Erythroblast (primary cell): ENCODE measurements around the gene DUSP1.
A peak's percentile ranks its signal among the peaks of the same experiment; 100 is the strongest.
"Not testable (repeated sequence)": the region's sequence is repeated elsewhere in the genome, so short reads cannot be mapped to it uniquely, and the experiment has no call there.

ENCODE experiments used
- DNase-seq, 2 experiments: peaks; one replicate each; lab custom pipeline; 2025; lab: John Stamatoyannopoulos, UW
- GATA1 ChIP-seq: IDR thresholded peaks from 2 replicates; pipeline ENCODE4 v1.6.1; 2011; ENCODE audit warnings: low read depth, mild to moderate bottlenecking, control low read depth, low read length, moderate library complexity
- POLR2A ChIP-seq: IDR thresholded peaks from 2 replicates; pipeline ENCODE4 v1.6.1; 2011; ENCODE audit warnings: mild to moderate bottlenecking, low read length

DUSP1 gene

GRCh38 chr5:172792701-172793570, 21.9 kb upstream of the DUSP1 start:
- TF ChIP-seq POLR2A (no peak), GATA1 (no peak)

DNA sequence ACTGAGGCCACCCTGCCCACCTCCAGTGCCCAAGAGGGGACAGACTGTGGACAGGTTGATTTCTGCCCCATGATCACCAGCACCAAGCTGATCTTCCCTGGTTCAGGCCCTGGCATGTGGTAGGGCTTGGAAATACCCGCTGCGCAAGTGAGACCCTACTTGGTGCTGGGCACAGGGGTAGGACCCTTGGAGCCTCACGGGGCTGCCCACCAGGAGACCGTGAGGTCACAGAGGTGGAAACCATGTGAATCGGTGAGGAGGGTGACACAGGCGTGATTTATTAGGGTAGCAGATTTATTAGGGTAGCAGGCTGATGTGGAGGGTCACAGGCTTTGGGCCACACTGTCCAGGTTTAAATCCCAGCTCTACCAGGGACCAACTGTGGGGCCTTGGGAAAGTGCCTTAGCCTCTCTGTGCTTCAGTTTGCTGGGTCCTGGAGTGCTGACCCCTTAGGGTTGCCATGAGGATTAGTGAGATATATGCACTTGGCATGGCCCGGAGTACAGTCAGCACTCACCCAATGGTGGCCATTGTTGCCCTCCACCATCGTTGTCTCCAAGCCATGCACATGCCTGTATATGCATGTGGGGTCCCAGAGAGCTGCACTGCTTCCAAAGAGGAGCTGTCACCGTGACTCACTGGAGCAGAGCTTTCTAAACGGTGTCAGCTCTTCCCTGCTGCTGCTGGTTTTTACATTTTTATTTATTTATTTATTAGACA, 20.9 kb upstream of the DUSP1 start:
- no peak for DNase-seq
- no peak for TF ChIP-seq GATA1
- no peak for TF ChIP-seq POLR2A

More at GRCh38 chr5:172792701-172793570, 21.9 kb upstream of the DUSP1 start:
- no peak for DNase-seq

GRCh38 chr5:172791286-172791685, 20.3 kb upstream of the DUSP1 start:
- no peak for TF ChIP-seq POLR2A
- TF ChIP-seq GATA1 = no peak
- DNase-seq = peak; percentile 38 to 64

- no peak for TF ChIP-seq POLR2A
- TF ChIP-seq GATA1 = no peak
- DNase-seq = no peak
Measured at GRCh38 chr5:172790496-172790889, 19.5 kb upstream of the DUSP1 start.

GRCh38 chr5:172789687-172790495, 18.9 kb upstream of the DUSP1 start:
- DNase-seq = peak; percentile 62 to 77
- TF ChIP-seq GATA1 (no peak), POLR2A (no peak)

DNA sequence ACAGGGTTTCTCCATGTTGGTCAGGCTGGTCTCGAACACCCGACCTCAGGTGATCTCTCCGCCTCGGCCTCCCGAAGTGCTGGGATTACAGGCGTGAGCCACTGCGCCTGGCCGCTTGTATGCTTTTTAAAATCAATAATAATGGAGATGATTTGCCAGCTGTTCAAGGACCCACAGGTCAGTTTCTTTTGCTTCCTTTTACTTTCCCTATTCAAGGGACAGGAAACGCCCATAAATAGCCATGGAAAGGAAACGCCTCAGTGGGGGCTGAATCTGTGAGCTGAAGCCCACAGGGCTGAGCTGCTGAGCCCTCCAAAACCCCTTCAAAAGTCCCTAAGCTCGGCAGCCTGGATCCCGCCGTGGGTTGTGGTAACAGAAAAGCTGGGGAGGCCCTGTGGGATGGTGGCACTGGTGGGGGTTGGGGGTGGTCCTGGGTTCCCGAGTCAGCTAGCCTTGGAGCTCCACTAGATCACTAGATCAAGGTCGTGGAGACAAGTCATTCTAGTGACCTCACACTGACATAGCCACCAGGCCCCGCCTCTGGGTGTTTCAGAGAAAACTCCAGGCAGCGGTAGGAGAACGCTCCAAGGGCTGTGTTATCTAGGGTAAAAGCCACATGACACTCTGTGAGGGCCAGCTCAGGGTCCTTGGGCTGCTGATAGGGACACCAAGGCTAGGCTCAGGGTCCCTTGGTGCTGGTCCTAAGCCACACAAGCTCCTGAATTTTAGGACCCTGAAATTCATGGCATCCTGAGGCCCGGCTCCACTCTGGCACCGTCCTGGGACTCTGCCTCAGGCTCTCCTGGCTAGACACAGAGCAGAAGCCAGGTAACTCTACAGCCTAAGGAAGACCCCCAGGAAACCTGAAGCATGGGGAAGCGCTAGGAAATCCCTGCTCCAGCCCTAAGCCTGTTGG, 18.0 kb upstream of the DUSP1 start:
- TF ChIP-seq GATA1 (no peak), POLR2A (peak; percentile 80)
- peak; percentile 93 to 94 for DNase-seq

- DNase-seq = not testable (repeated sequence)
Measured at GRCh38 chr5:172787538-172787937, 16.5 kb upstream of the DUSP1 start.

GRCh38 chr5:172786736-172787462, 15.9 kb upstream of the DUSP1 start:
- TF ChIP-seq GATA1 (no peak), POLR2A (no peak)
- no peak for DNase-seq

GRCh38 chr5:172785429-172786088, 14.6 kb upstream of the DUSP1 start:
- TF ChIP-seq GATA1 (no peak), POLR2A (no peak)
- DNase-seq = no peak

GRCh38 chr5:172784162-172784561, 13.2 kb upstream of the DUSP1 start:
- DNase-seq = not testable (repeated sequence)

- DNase-seq = not testable (repeated sequence)
Measured at GRCh38 chr5:172783319-172783718, 12.3 kb upstream of the DUSP1 start.

DNA sequence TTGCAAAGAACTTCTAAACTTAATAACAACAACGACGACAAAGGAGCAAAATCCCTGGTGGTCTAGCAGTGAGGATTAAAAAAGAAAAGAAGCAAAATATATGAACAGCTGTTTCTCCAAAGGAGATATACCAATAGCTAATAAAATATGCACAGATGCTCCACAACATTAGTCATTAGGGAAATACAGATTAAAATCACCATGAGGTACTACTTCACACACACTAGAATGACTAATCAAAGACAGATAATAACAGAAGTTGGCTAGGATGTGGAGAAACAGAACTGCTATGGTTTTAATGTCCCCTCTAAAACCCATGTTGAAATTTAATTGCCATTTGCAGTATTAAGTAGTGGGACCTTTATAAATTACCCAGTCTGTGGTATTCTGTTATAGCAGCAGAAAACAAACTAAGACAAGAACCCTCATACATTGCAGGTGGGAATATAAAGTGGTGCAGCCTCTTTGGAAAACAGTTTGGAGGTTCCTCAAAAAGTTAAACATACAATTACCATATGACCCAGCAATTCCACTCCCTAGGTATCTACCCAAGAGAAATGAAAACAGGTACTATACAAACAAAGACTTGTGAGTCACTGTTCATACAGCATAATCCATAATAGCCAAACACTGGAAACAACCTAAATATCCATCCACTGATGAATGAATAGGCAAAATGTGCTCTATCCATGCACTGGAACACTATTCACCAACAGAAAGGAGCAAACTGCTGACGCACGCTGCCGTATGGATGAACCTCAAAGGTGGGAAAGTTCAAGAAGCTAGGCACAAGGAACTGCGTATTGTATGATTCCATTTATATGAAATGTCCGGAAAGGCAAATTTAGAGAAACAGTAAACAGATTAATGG, 11.4 kb upstream of the DUSP1 start:
- TF ChIP-seq POLR2A (peak; percentile 21), GATA1 (no peak)
- peak; percentile 67 to 68 for DNase-seq
